H1 (cell line): Measurements from ENCODE around the gene RERE. TPM values are rescaled to one million over a fixed set of nuclear protein-coding genes. Genes with fewer than 3 reads are reported as not detected.
A peak's percentile ranks its signal among the peaks of the same experiment; 100 is the strongest.

Source experiments
- CTCF ChIA-PET: fragments of 300-600 bp; sonication (Branson Sonifier 250); formaldehyde crosslinking; loops from one replicate; lab custom pipeline; 2021; ENCODE audit not compliant: partially characterized antibody; lab: Charles Lee
- POLR2A ChIA-PET: fragments of 300-600 bp; sonication (Branson Sonifier 250); formaldehyde crosslinking; loops from one replicate; lab custom pipeline; 2021; ENCODE audit warnings: inconsistent platforms; ENCODE audit not compliant: partially characterized antibody; lab: Charles Lee
- DNase-seq, 2 experiments: peaks; one replicate each; pipeline versions ENCODE4 v3.0.0 to v3.0.0-alpha.2; 2010 to 2022; ENCODE audit warnings: low spot score in 2 of 2, low read depth in 1 of 2, mixed read lengths in 1 of 2
- FAIRE-seq: peaks from 2 replicates; lab custom pipeline; 2011; peaks lifted over from hg19 to GRCh38; lab: Jason Lieb, UNC
- H2AFZ ChIP-seq: 2 replicates; pipeline ENCODE4 v1.8.1; 2012; ENCODE audit warnings: low read length, inconsistent platforms
- H2AK5ac ChIP-seq: 2 replicates; pipeline ENCODE4 v1.6.1; 2013; ENCODE audit warnings: low read depth, low read length
- H2BK120ac ChIP-seq: replicated peaks from 2 replicates; pipeline ENCODE3; 2013; ENCODE audit warnings: low read depth, low read length, inconsistent platforms
- H2BK12ac ChIP-seq: 2 replicates; pipeline ENCODE4 v1.6.1; 2013; ENCODE audit warnings: low read depth, low read length
- H2BK15ac ChIP-seq: 2 replicates; pipeline ENCODE4 v1.6.1; 2013; ENCODE audit warnings: low read length
- H2BK20ac ChIP-seq: 2 replicates; pipeline ENCODE4 v1.6.1; 2013; ENCODE audit warnings: low read length
- H2BK5ac ChIP-seq: 2 replicates; pipeline ENCODE4 v1.6.1; 2013; ENCODE audit warnings: low read depth, low read length
- H3K14ac ChIP-seq: 2 replicates; pipeline ENCODE4 v1.6.1; 2013; ENCODE audit warnings: inconsistent platforms; ENCODE audit not compliant: insufficient read length
- H3K18ac ChIP-seq: 2 replicates; pipeline ENCODE4 v1.6.1; 2013; ENCODE audit warnings: low read length; ENCODE audit errors: extremely low read depth
- H3K23ac ChIP-seq: 2 replicates; pipeline ENCODE4 v1.6.1; 2013; ENCODE audit warnings: inconsistent platforms; ENCODE audit not compliant: insufficient read length
- H3K23me2 ChIP-seq: 2 replicates; pipeline ENCODE4 v1.6.1; 2013; ENCODE audit warnings: low read depth, low read length
- H3K27ac ChIP-seq: 2 replicates; pipeline ENCODE4 v1.6.1; 2011; ENCODE audit warnings: low read depth, low read length, inconsistent platforms
- H3K27me3 ChIP-seq, 4 experiments: replicated peaks in 1 of 4; 1 replicate in 1 of 4; 2 replicates in 3 of 4; pipeline versions ENCODE4 v1.6.1 to v1.8.1; 2011 to 2013; ENCODE audit warnings: low read length in 3 of 4, mild to moderate bottlenecking in 3 of 4, inconsistent platforms in 2 of 4, mixed read lengths in 2 of 4, moderate library complexity in 1 of 4; ENCODE audit not compliant: control insufficient read depth in 3 of 4, insufficient read depth in 3 of 4; ENCODE audit errors: extremely low read depth in 1 of 4
- H3K36me3 ChIP-seq, 4 experiments: 2 replicates each; pipeline versions ENCODE4 v1.6.1 to v1.8.1; 2011 to 2013; ENCODE audit warnings: mild to moderate bottlenecking in 4 of 4, low read length in 3 of 4, moderate library complexity in 2 of 4, control low read depth in 1 of 4, inconsistent platforms in 1 of 4; ENCODE audit not compliant: insufficient read depth in 4 of 4, control insufficient read depth in 2 of 4
- H3K4ac ChIP-seq: replicated peaks from 2 replicates; pipeline ENCODE3; 2013; ENCODE audit warnings: low read length, low read depth, mixed read lengths, inconsistent platforms; ENCODE audit not compliant: insufficient read length
- H3K4me1 ChIP-seq, 4 experiments: replicated peaks in 1 of 4; 1 replicate in 1 of 4; 2 replicates in 3 of 4; pipeline versions ENCODE4 v1.6.1 to v1.8.1; 2011 to 2013; ENCODE audit warnings: low read length in 3 of 4, inconsistent platforms in 2 of 4, mixed read lengths in 1 of 4; ENCODE audit not compliant: insufficient read depth in 4 of 4, control insufficient read depth in 3 of 4
- H3K4me2 ChIP-seq, 2 experiments: 2 replicates each; pipeline versions ENCODE4 v1.6.1 to v1.8.1; 2011 to 2013; ENCODE audit warnings: low read depth in 2 of 2, low read length in 2 of 2, control low read depth in 1 of 2, inconsistent platforms in 1 of 2, mild to moderate bottlenecking in 1 of 2; ENCODE audit not compliant: insufficient read depth in 1 of 2
- H3K4me3 ChIP-seq, 4 experiments: fragments of 200-600, 300-600 bp in 1 of 4; sonication (generic), shearing (Covaris generic), sonication (Bioruptor Twin) in 1 of 4; 2 replicates each; pipeline versions ENCODE4 v1.5.1 to v1.8.1; 2011 to 2016; ENCODE audit warnings: low read length in 4 of 4, low read depth in 3 of 4, control low read depth in 2 of 4, inconsistent platforms in 2 of 4, mild to moderate bottlenecking in 2 of 4, mixed read lengths in 1 of 4, moderate library complexity in 1 of 4; ENCODE audit not compliant: insufficient read depth in 2 of 4; ENCODE audit errors: extremely low read depth in 1 of 4
- H3K56ac ChIP-seq: replicated peaks from 2 replicates; pipeline ENCODE3; 2013; ENCODE audit warnings: low read depth, mild to moderate bottlenecking, mixed read lengths, low read length, inconsistent platforms; ENCODE audit not compliant: insufficient read length
- H3K79me1 ChIP-seq: 2 replicates; pipeline ENCODE4 v1.6.1; 2013; ENCODE audit warnings: low read depth, low read length, control low read depth
- H3K79me2 ChIP-seq, 2 experiments: 2 replicates each; pipeline versions ENCODE4 v1.6.1 to v1.8.1; 2012 to 2013; ENCODE audit warnings: low read length in 2 of 2, mild to moderate bottlenecking in 2 of 2, inconsistent platforms in 1 of 2; ENCODE audit not compliant: insufficient read depth in 2 of 2, control insufficient read depth in 1 of 2
- H3K9ac ChIP-seq, 4 experiments: replicated peaks in 1 of 4; 1 replicate in 1 of 4; 2 replicates in 3 of 4; pipeline versions ENCODE4 v1.6.1 to v1.8.1; 2011 to 2013; ENCODE audit warnings: low read depth in 3 of 4, low read length in 3 of 4, control low read depth in 2 of 4, mild to moderate bottlenecking in 2 of 4, moderate library complexity in 2 of 4, inconsistent platforms in 1 of 4; ENCODE audit errors: extremely low read depth in 1 of 4
- H3K9me3 ChIP-seq, 2 experiments: 2 replicates each; pipeline versions ENCODE4 v1.6.1 to v1.8.1; 2012 to 2013; ENCODE audit warnings: mild to moderate bottlenecking in 2 of 2, moderate library complexity in 2 of 2, control low read depth in 1 of 2, inconsistent platforms in 1 of 2, low read depth in 1 of 2, low read length in 1 of 2, mixed read lengths in 1 of 2; ENCODE audit not compliant: insufficient read depth in 2 of 2
- H4K20me1 ChIP-seq, 2 experiments: replicated peaks in 1 of 2; 2 replicates each; pipeline versions ENCODE3 to v1.8.1; 2011 to 2013; ENCODE audit warnings: inconsistent platforms in 2 of 2, low read length in 2 of 2, mild to moderate bottlenecking in 1 of 2; ENCODE audit not compliant: insufficient read depth in 2 of 2, control insufficient read depth in 1 of 2
- H4K5ac ChIP-seq: 2 replicates; pipeline ENCODE4 v1.6.1; 2013; ENCODE audit warnings: low read length, low read depth, mixed read lengths, inconsistent platforms; ENCODE audit not compliant: insufficient read length
- H4K8ac ChIP-seq: 2 replicates; pipeline ENCODE4 v1.8.0; 2013; ENCODE audit warnings: mild to moderate bottlenecking, moderate library complexity, low read length, inconsistent platforms; ENCODE audit not compliant: insufficient read depth; ENCODE audit errors: extremely low read depth
- H4K91ac ChIP-seq: replicated peaks from 2 replicates; pipeline ENCODE3; 2013; ENCODE audit warnings: low read length, mixed read lengths, inconsistent platforms; ENCODE audit not compliant: insufficient read length
- KDM4A ChIP-seq: IDR thresholded peaks from one replicate; pipeline ENCODE4 v1.7.1; 2012; ENCODE audit warnings: low read depth, mild to moderate bottlenecking, moderate library complexity, low read length, inconsistent platforms; ENCODE audit not compliant: severe bottlenecking
- RBBP5 ChIP-seq: IDR thresholded peaks from 2 replicates; pipeline ENCODE4 v1.7.1; 2012; ENCODE audit warnings: low read depth, mild to moderate bottlenecking, inconsistent platforms, low read length, moderate library complexity, borderline replicate concordance
- RNF2 ChIP-seq: fragments of 200-900, 300-1000 bp; sonication (generic); IDR thresholded peaks from 2 replicates; pipeline ENCODE4 v1.7.1; 2016; ENCODE audit warnings: borderline replicate concordance, low read depth, mild to moderate bottlenecking, antibody characterized with exemption, low read length; ENCODE audit not compliant: poor library complexity, severe bottlenecking; ENCODE audit errors: missing control alignments
- WGBS, 2 experiments: shearing (Covaris generic) in 1 of 2; methylation state at CpG; one replicate each; pipeline versions ENCODE4 v1.1.6 to v1.1.7; 2013 to 2015; ENCODE audit warnings: low lambda C conversion rate in 2 of 2, mixed read lengths in 2 of 2, inconsistent platforms in 1 of 2, low coverage in 1 of 2, missing lambda C conversion rate in 1 of 2; ENCODE audit not compliant: insufficient replicate concordance in 2 of 2, insufficient coverage in 1 of 2, insufficient read length in 1 of 2; ENCODE audit errors: extremely low coverage in 1 of 2, missing lambda C conversion rate in 1 of 2; 5-methylcytosine and 5-hydroxymethylcytosine counted together
- polyA plus RNA-seq, 7 experiments: library from polyadenylated mRNA; depleted of rRNA in 3 of 7; stranded (reverse) in 5 of 7; unstranded in 2 of 7; fragments of >200 nt in 5 of 7; fragments of 200-250 nt in 2 of 7; gene quantifications; 1 replicate in 5 of 7; 2 replicates in 1 of 7; 4 replicates in 1 of 7; pipeline versions ENCODE4 v1.2.1 to v1.2.3, GENCODE V29; 2011 to 2013; ENCODE audit warnings: missing spikeins in 2 of 7, mixed read lengths in 2 of 7
- total RNA-seq: library from RNA; stranded (reverse); fragmentation: NEBNext Ultra II Directional; extraction: Animal tissue kit (Norgen Biotek cat#: 25700); gene quantifications from 2 replicates; pipeline ENCODE4 v1.2.1, GENCODE V29; 2021

RERE gene
- total and polyA plus RNA-seq, 2 of the 8 experiments (the other 6 are each of a cell fraction or from before 2014, with no cell fraction given), result 15.3 to 142 TPM

- Histone ChIP-seq H3K56ac (no peak overlapping the region), H3K4me2 (peak overlapping the region; percentile 93 to 96), H4K8ac (no peak overlapping the region), H3K79me2 (peaks cover 0 to 69% of the 10 kb centered on the region in 2 experiments; a peak in 3 of 4 replicates), H4K5ac (no peak overlapping the region), H2BK12ac (peak overlapping the region; percentile 71; the same call in 1 of the 2 replicates), H2BK20ac (no peak overlapping the region), H3K9ac (peak overlapping the region in 1 of 4 experiments; percentile 57; a peak in 2 of 7 replicates), H2BK15ac (no peak overlapping the region; the same call in 1 of the 2 replicates), H3K4me3 (peak overlapping the region; percentile 64 to 88 (median 72)), H3K79me1 (peaks cover 12% of the 10 kb centered on the region; the same call in 1 of the 2 replicates), H3K4me1 (peaks cover 20 to 31% (median 25%) of the 10 kb centered on the region in 4 experiments), H2BK120ac (no peak overlapping the region), H3K27ac (no peak overlapping the region), H4K20me1 (peaks cover 3 to 5% of the 10 kb centered on the region in 2 experiments), H2BK5ac (no peak overlapping the region), H3K23ac (no peak overlapping the region), H3K36me3 (peaks cover 0 to 4% (median 0%) of the 10 kb centered on the region in 4 experiments; a peak in 5 of 8 replicates), H3K27me3 (no peaks in the 10 kb centered on the region), H4K91ac (no peak overlapping the region), H3K14ac (no peak overlapping the region), H3K18ac (peak overlapping the region; percentile 9; the same call in 1 of the 2 replicates), H2AK5ac (0 out of 2 replicates have a peak overlapping the region, but pooled peaks have one; percentile 11), H3K4ac (no peak overlapping the region), H3K9me3 (no peaks in the 10 kb centered on the region), H3K23me2 (peaks cover 14% of the 10 kb centered on the region), H2AFZ (no peak overlapping the region)
- ChIA-PET CTCF (interaction anchor here (0.7 to 8.5 kb wide), 7 partner anchors 11 to 48 kb away, joined by 3 to 88 read pairs (median 4); no protein-coding TSS in a partner anchor), POLR2A (interaction anchor here (0.8 to 1.3 kb wide), 3 partner anchors 15 to 280 kb away, joined by 3 to 5 read pairs (median 4); no protein-coding TSS in a partner anchor)
- DNase-seq (no peak), FAIRE-seq (no peak)
- 23% methylated on average over 19 of the region's 19 CpGs; no CpG with 5 or more reads in 1 of the 2 experiments for WGBS, 2 experiments
- TF ChIP-seq KDM4A (peak; percentile 5), RBBP5 (peak; percentile 15; the same call in 1 of the 2 replicates), RNF2 (no peak)
Measured at GRCh38 chr1:8422510-8423268, 394.8 kb downstream of the RERE start.
